PFSK-1 (cell line): Measurements from ENCODE around the gene TMEM205.

Experiments
- FOXP2 ChIP-seq: optimal IDR thresholded peaks from 2 replicates; pipeline ENCODE3; 2011; ENCODE audit warnings: borderline replicate concordance, control low read depth, inconsistent platforms; ENCODE audit not compliant: insufficient read depth; ENCODE audit errors: extremely low read length, extremely low read depth
- POLR2AphosphoS5 ChIP-seq: IDR thresholded peaks from 2 replicates; pipeline ENCODE4 v1.6.1; 2012; ENCODE audit warnings: low read depth, mild to moderate bottlenecking, control low read depth, low read length, moderate library complexity
- REST ChIP-seq, 2 experiments: IDR thresholded peaks; 2 replicates each; pipeline versions ENCODE4 v1.6.1 to v1.8.0; 2011 to 2012; ENCODE audit warnings: low read depth in 2 of 2, low read length in 2 of 2, control low read depth in 1 of 2, inconsistent platforms in 1 of 2, mild to moderate bottlenecking in 1 of 2, moderate library complexity in 1 of 2; ENCODE audit not compliant: insufficient read depth in 1 of 2
- SIN3A ChIP-seq: IDR thresholded peaks from 2 replicates; pipeline ENCODE4 v1.6.1; 2012; ENCODE audit warnings: mild to moderate bottlenecking, low read length, moderate library complexity, borderline replicate concordance; ENCODE audit not compliant: insufficient read depth
- TAF1 ChIP-seq: IDR thresholded peaks from 2 replicates; pipeline ENCODE4 v1.6.1; 2012; ENCODE audit warnings: low read length, control low read depth, borderline replicate concordance; ENCODE audit not compliant: insufficient read depth

- TF ChIP-seq FOXP2 (peak; percentile 26), REST (IDR thresholded peaks at IDR 0.05; ENCODE audit: insufficient read depth in 1 of 2, low read depth in 2 of 2, low read length in 2 of 2) (no peak), TAF1 (0 out of 2 replicates have a peak, but pooled peaks have one; percentile 44), POLR2AphosphoS5 (peak; percentile 90), SIN3A (no peak)
Measured at GRCh38 chr19:11339254-11340098, 6.6 kb downstream of the TMEM205 start, which contains the start of gene RAB3D.
